GM18505 (cell line): ENCODE results near the gene RAB32.
A peak's percentile ranks its signal among the peaks of the same experiment; 100 is the strongest.

Experiments
- ATAC-seq: cut with Tn5 transposase; IDR thresholded peaks from one replicate; pipeline ENCODE4 v1.9.1; 2021; ENCODE audit not compliant: unreplicated experiment
- POLR2A ChIP-seq: IDR thresholded peaks from 4 replicates; pipeline ENCODE4 v1.6.1; 2011; ENCODE audit warnings: borderline replicate concordance; ENCODE audit not compliant: insufficient read depth, insufficient read length; ENCODE audit errors: extremely low read depth

RAB32 gene

DNA sequence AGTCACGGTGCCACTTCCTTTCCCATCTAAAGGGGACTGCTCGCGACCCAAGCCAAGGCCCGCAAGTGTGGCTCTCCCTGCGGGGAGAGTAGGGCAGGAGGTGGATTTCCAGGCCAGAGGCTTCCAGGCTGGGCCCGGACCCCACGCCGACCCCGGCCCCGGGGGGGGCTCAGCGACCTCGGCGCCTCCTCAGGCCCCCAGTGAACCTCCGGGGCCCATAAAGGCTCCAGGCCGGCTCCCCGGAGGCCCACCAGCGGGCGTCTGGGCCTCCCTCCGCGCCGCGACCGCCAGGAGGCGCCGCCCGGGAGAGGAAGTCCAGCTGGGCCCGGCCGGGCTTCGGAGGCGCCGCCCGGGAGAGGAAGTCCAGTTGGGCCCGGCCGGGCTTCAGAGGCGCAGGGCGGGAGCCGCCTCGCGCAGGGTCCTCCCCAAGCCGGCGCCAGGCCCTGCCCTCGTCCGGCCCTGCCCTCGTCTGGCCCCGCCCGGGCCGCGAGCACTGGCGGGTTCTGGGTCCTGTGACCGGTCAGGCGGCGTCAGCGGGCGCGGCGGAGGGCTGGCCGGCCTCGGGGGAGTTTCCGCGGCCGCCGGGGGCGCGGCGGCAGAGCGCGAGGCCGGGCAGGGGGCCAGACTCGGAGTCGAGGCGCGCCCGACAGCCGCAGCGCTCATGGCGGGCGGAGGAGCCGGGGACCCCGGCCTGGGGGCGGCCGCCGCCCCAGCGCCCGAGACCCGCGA is at the start of gene RAB32:
Gene RAB32, plus strand, starts transcription at position 623 of the 729 bp plus-strand sequence. Its CDS starts 39 bp downstream, at position 662.
- peak; percentile 62 for ATAC-seq
- TF ChIP-seq POLR2A, result no peak

DNA sequence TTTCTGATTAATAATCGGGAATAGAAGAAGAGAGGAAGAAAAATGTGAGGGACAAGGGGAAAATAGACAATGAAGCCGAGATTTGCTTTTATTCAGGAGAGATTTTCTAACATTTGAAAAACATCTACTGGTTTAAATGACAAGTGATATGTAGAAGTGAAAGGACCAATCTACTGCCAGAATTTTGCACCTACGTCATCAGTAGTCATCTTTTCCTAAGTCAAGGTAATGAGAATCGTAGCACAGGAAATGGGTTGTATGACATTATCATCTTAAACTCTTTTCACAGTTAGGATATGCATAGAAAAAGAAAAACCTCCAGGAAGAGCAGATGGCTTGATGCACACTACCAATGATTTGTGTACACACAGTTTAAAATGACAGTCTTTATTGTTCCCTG is 45.3 kb upstream of the RAB32 start:
- no peak for TF ChIP-seq POLR2A
- no peak for ATAC-seq

GRCh38 chr6:146503096-146503495 is 40.5 kb upstream of the RAB32 start:
- TF ChIP-seq POLR2A, result no peak
- no peak for ATAC-seq

DNA sequence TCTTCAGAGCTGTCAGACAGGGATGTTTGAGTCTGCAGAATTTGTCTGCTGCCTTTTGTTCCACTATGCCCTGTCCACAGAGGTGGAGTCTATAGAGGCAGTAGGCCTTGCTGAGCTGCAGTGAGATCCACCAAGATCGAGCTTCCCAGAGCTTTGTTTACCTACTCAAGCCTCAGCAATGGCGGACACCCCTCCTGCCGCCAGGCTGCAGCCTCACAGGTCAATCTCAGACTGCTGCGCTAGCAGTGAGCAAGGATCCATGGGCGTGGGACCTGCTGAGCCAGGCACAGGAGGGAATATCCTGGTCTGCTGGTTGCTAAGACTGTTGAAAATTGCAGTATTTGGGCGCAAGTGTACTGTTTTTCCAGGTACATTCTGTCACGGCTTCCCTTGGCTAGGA is 28.4 kb upstream of the RAB32 start:
- no peak for TF ChIP-seq POLR2A
- no peak for ATAC-seq

GRCh38 chr6:146526192-146526591 is 17.4 kb upstream of the RAB32 start:
- ATAC-seq, result no peak
- TF ChIP-seq POLR2A, result no peak

DNA sequence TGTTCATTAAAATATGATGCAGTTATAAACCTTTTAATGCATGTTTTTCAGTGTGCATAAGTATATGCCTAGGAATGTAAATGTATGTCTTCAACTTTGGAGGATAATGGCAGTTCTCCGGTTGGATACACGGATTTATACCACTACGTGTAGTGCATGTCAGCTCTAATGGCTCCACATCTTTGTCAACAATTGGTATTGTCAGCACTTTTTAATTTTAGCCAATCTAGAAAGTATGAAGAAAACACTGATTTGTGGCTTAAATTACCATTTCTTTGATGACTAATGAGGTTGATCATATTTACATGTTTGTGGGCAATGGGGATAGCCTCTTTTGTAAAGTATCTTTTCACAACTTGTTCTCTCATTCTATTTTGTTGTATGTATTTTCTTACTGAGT is 10.9 kb upstream of the RAB32 start:
- no peak for ATAC-seq
- no peak for TF ChIP-seq POLR2A

DNA sequence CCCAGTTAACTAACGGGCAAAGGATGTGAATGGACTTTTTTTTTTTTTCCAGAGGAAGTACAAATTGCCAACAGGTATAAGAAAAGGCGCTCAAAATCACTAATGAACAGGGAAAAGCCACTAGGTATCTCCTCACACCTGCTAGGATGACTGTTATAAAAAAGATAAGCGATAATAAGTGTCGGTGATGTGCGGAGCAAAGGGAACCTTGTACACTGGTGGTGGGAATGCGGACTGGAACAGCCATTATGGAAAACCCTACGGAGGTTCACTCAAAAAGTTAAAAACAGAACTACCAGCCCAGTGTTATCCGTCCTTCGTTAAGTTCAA is 787 bp upstream of the RAB32 start:
- TF ChIP-seq POLR2A, result no peak
- no peak for ATAC-seq

DNA sequence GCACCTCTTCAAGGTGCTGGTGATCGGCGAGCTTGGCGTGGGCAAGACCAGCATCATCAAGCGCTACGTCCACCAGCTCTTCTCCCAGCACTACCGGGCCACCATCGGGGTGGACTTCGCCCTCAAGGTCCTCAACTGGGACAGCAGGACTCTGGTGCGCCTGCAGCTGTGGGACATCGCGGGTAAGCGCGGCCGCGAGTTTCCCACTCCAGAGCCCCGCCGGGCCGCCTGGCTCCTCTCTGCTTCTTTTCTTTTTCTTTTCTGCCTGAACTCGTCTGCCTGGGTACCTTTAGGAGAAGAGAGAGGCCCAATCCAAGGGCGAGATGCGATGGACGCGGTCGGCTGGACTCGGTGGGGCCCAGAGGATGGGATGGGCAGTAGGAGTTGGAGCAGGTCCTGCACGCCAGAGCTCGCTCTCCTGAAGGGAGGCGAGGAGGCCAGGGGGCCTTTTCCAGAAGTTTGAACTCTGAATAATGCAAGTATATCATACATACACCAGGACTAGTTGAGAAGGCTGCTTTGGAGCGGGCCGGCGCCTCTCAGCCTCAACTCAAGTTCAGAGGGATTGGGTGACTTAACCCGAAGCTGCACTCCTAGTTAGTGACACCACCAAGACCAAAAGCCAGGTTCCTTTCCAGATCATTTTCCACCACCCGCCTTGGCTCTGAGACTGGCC is 445 bp downstream of the RAB32 start:
- no peak for TF ChIP-seq POLR2A
- ATAC-seq, result peak; percentile 13

DNA sequence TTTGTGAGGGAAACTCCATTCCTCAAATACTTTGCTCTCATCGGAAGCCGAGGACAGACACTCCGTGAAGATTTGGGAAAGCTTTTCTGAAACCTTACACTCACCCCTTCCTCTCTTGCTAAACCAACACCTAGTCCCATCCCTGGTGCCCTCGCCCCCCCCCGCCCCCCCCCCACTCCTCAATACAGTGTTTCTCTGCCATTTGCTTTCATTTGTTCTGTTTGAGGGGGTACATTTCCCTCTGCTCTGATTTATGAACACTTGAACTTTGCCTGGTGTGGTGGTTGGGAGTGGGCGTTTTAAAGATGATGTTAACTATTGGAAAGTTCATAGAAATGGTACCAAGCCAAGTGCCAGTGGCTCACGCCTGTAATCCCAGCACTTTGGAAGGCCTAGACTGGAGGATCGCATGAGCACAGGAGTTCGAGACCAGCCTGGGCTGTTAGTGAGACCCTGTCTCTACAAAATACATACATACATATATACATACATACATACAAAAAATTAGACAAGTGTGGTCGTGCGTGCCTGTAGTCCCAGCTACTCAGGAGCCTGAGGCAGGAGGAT is 1.1 kb downstream of the RAB32 start:
- TF ChIP-seq POLR2A, result no peak
- no peak for ATAC-seq

GRCh38 chr6:146545581-146545980 is 1.9 kb downstream of the RAB32 start:
- TF ChIP-seq POLR2A, result no peak

GRCh38 chr6:146546443-146547043 is 2.9 kb downstream of the RAB32 start:
- TF ChIP-seq POLR2A, result no peak
- ATAC-seq, result no peak

More at GRCh38 chr6:146545581-146545980, 1.9 kb downstream of the RAB32 start:
- ATAC-seq, result no peak

GRCh38 chr6:146547889-146548288 is 4.3 kb downstream of the RAB32 start:
- no peak for TF ChIP-seq POLR2A
- ATAC-seq, result no peak

DNA sequence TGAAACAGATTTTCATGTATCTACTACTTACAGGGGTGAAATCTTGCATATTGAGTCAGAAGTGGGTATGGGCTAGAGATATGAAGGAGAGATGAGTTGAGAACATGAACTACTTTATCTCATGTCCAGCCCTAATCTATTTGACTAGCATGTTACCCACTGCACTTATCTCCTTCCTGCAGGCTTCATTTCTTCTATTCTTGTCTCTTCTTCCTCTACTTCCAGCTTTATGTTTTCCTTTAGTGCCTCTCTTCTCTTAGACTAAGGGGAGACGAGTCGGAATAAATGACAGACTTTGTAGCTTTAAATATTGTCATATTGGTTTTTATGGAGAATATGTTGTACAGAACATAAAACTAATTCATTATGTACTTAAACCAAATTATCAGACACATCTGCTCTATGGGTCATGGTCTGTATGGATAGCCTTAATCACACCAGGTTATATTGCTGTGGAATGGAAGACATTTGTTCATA is 5.3 kb downstream of the RAB32 start:
- no peak for TF ChIP-seq POLR2A
- ATAC-seq, result no peak
